H9 (cell line): ENCODE results near the gene CXCL14. TPM values are rescaled to one million over a fixed set of nuclear protein-coding genes. Genes with fewer than 3 reads are reported as not detected.

Source experiments
- DNase-seq: peaks from one replicate; pipeline ENCODE4 v3.0.0-alpha.2; 2017
- H2AFZ ChIP-seq: one replicate; pipeline ENCODE4 v1.6.1; 2013; ENCODE audit warnings: mild to moderate bottlenecking, low read length, control low read depth, moderate library complexity
- H2AK5ac ChIP-seq: 2 replicates; pipeline ENCODE4 v1.6.1; 2013; ENCODE audit warnings: low read length, control low read depth, mixed read lengths; ENCODE audit not compliant: insufficient read length
- H2BK120ac ChIP-seq: one replicate; pipeline ENCODE4 v1.6.1; 2013; ENCODE audit warnings: low read depth, mild to moderate bottlenecking, low read length, control low read depth, inconsistent platforms; ENCODE audit not compliant: poor library complexity, severe bottlenecking
- H2BK12ac ChIP-seq: 2 replicates; pipeline ENCODE4 v1.6.1; 2013; ENCODE audit warnings: low read length, control low read depth, mixed read lengths, low read depth; ENCODE audit not compliant: insufficient read length
- H2BK15ac ChIP-seq: 2 replicates; pipeline ENCODE4 v1.6.1; 2013; ENCODE audit warnings: low read depth, low read length, control low read depth
- H2BK20ac ChIP-seq: one replicate; pipeline ENCODE4 v1.6.1; 2013; ENCODE audit warnings: low read depth, mild to moderate bottlenecking, low read length, control low read depth, inconsistent platforms; ENCODE audit not compliant: poor library complexity, severe bottlenecking
- H2BK5ac ChIP-seq: 2 replicates; pipeline ENCODE4 v1.6.1; 2013; ENCODE audit warnings: low read length, control low read depth, mixed read lengths; ENCODE audit not compliant: insufficient read length
- H3K14ac ChIP-seq: 2 replicates; pipeline ENCODE4 v1.6.1; 2013; ENCODE audit warnings: low read length, control low read depth; ENCODE audit not compliant: insufficient read depth
- H3K18ac ChIP-seq: 2 replicates; pipeline ENCODE4 v1.6.1; 2013; ENCODE audit warnings: low read depth, mild to moderate bottlenecking, mixed read lengths, low read length, control low read depth; ENCODE audit not compliant: insufficient read length
- H3K23ac ChIP-seq: 2 replicates; pipeline ENCODE4 v1.6.1; 2013; ENCODE audit warnings: low read length, control low read depth, mixed read lengths, low read depth; ENCODE audit not compliant: insufficient read length
- H3K23me2 ChIP-seq: 2 replicates; pipeline ENCODE4 v1.6.1; 2013; ENCODE audit warnings: low read depth, mild to moderate bottlenecking, mixed read lengths, low read length, control low read depth; ENCODE audit not compliant: insufficient read length, poor library complexity, severe bottlenecking
- H3K27ac ChIP-seq: 2 replicates; pipeline ENCODE4 v1.5.1; 2013; ENCODE audit warnings: low read length, control low read depth, mixed read lengths, low read depth; ENCODE audit not compliant: insufficient read length
- H3K27me3 ChIP-seq: 2 replicates; pipeline ENCODE4 v1.6.1; 2013; ENCODE audit warnings: low read length, control low read depth, inconsistent platforms; ENCODE audit not compliant: insufficient read depth
- H3K4ac ChIP-seq: 2 replicates; pipeline ENCODE4 v1.6.1; 2013; ENCODE audit warnings: low read depth, mild to moderate bottlenecking, control low read depth, inconsistent platforms, low read length, moderate library complexity
- H3K4me1 ChIP-seq: 2 replicates; pipeline ENCODE4 v1.6.1; 2013; ENCODE audit warnings: low read length, control low read depth, inconsistent platforms; ENCODE audit not compliant: insufficient read depth
- H3K4me2 ChIP-seq: 2 replicates; pipeline ENCODE4 v1.6.1; 2013; ENCODE audit warnings: low read length, control low read depth, mixed read lengths; ENCODE audit not compliant: insufficient read length, insufficient read depth
- H3K56ac ChIP-seq: 2 replicates; pipeline ENCODE4 v1.6.1; 2013; ENCODE audit warnings: low read depth, mild to moderate bottlenecking, mixed read lengths, low read length, control low read depth; ENCODE audit not compliant: insufficient read length
- H3K79me1 ChIP-seq: 2 replicates; pipeline ENCODE4 v1.6.1; 2013; ENCODE audit warnings: low read depth, mild to moderate bottlenecking, moderate library complexity, low read length, control low read depth, inconsistent platforms; ENCODE audit not compliant: insufficient read depth, poor library complexity, severe bottlenecking
- H3K79me2 ChIP-seq: 2 replicates; pipeline ENCODE4 v1.6.1; 2013; ENCODE audit warnings: low read length, control low read depth, inconsistent platforms; ENCODE audit not compliant: insufficient read depth
- H3K9ac ChIP-seq: 2 replicates; pipeline ENCODE4 v1.6.1; 2013; ENCODE audit warnings: low read length, control low read depth, mixed read lengths; ENCODE audit not compliant: insufficient read length; ENCODE audit errors: extremely low read depth
- H3K9me3 ChIP-seq: one replicate; pipeline ENCODE4 v1.6.1; 2013; ENCODE audit warnings: low read depth, low read length, inconsistent platforms; ENCODE audit not compliant: control insufficient read depth
- H3T11ph ChIP-seq: one replicate; pipeline ENCODE4 v1.6.1; 2013; ENCODE audit warnings: mild to moderate bottlenecking, low read length, control low read depth, inconsistent platforms
- H4K20me1 ChIP-seq: one replicate; pipeline ENCODE4 v1.6.1; 2013; ENCODE audit not compliant: control insufficient read depth, insufficient read length, insufficient read depth
- H4K5ac ChIP-seq: 2 replicates; pipeline ENCODE4 v1.6.1; 2013; ENCODE audit warnings: low read depth, mild to moderate bottlenecking, mixed read lengths, low read length, control low read depth; ENCODE audit not compliant: insufficient read length
- H4K8ac ChIP-seq: replicated peaks from 2 replicates; pipeline ENCODE4 v1.6.1; 2013; ENCODE audit warnings: low read length, control low read depth, mixed read lengths, low read depth; ENCODE audit not compliant: insufficient read length
- H4K91ac ChIP-seq: 2 replicates; pipeline ENCODE4 v1.6.1; 2013; ENCODE audit warnings: low read depth, mild to moderate bottlenecking, moderate library complexity, mixed read lengths, low read length, control low read depth; ENCODE audit not compliant: insufficient read length
- H3K27ac Mint-ChIP-seq, 3 experiments: 2 replicates in 2 of 3; 3 replicates in 1 of 3; pipeline ENCODE4 v1.8.0; 2020 to 2021; ENCODE audit warnings: mixed read lengths in 3 of 3, mild to moderate bottlenecking in 1 of 3, moderate library complexity in 1 of 3
- H3K27me3 Mint-ChIP-seq: 2 replicates; pipeline ENCODE4 v1.8.0; 2021; ENCODE audit warnings: low read depth, mild to moderate bottlenecking, moderate library complexity, mixed read lengths
- H3K36me3 Mint-ChIP-seq, 3 experiments: 2 replicates in 2 of 3; 3 replicates in 1 of 3; pipeline ENCODE4 v1.8.0; 2020 to 2021; ENCODE audit warnings: low read depth in 3 of 3, mixed read lengths in 3 of 3; ENCODE audit not compliant: insufficient read depth in 1 of 3
- H3K4me1 Mint-ChIP-seq, 2 experiments: 2 replicates each; pipeline ENCODE4 v1.8.0; 2020; ENCODE audit warnings: mixed read lengths in 2 of 2
- H3K4me3 Mint-ChIP-seq, 2 experiments: 2 replicates in 1 of 2; 3 replicates in 1 of 2; pipeline ENCODE4 v1.8.0; 2020 to 2021; ENCODE audit warnings: mild to moderate bottlenecking in 2 of 2, mixed read lengths in 2 of 2, moderate library complexity in 1 of 2
- H3K9me3 Mint-ChIP-seq, 2 experiments: 2 replicates in 1 of 2; 3 replicates in 1 of 2; pipeline ENCODE4 v1.8.0; 2020; ENCODE audit warnings: mild to moderate bottlenecking in 2 of 2, mixed read lengths in 2 of 2, moderate library complexity in 1 of 2
- CTCF ChIP-seq: fragments of 200-600 bp; sonication (generic); conservative IDR thresholded peaks from 3 replicates; pipeline ENCODE4 v1.8.0; 2021; ENCODE audit warnings: antibody characterized with exemption, mild to moderate bottlenecking
- WGBS: extraction: QIAGEN DNeasy Blood & Tissue Kit; methylation state at CpG from one replicate; pipeline ENCODE4 v1.1.7; 2013; ENCODE audit warnings: missing lambda C conversion rate, low lambda C conversion rate, mixed read lengths; ENCODE audit not compliant: insufficient read length; ENCODE audit errors: extremely low coverage; 5-methylcytosine and 5-hydroxymethylcytosine counted together
- total RNA-seq: library from RNA; stranded (reverse); gene quantifications from 2 replicates; pipeline ENCODE4 v1.2.1, GENCODE V29; 2021

CXCL14 gene
- total RNA-seq, 1 experiment from 2014 or later = 1.1 TPM

DNA sequence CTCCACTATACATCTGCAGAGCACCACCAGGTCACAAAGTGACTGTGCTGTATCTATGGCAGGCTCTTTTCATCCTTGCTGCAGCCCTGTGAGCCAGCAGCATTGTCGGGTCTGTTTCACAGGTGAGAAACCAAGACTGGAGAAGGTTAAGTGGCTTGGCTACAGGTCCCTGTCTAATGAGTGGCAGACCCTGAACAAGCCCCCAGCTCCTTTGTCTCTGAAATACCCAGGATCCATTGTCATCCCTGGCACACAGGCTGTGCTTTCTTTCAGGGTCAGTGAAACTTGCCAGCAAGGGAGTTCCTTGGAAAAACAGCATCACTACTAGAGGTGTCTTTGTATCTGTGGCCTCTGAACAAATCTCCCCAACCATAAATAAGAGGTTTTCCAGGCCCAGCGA is 27.6 kb upstream of the CXCL14 start:
- Histone ChIP-seq H3K14ac (no peak overlapping the region), H4K20me1 (no peaks in the 10 kb centered on the region), H3K18ac (no peak overlapping the region), H2BK12ac (no peak overlapping the region), H2BK120ac (no peak overlapping the region), H2BK5ac (no peak overlapping the region), H3K4ac (no peak overlapping the region), H3K79me2 (no peaks in the 10 kb centered on the region), H3K4me1 (no peaks in the 10 kb centered on the region), H4K91ac (no peak overlapping the region), H3K9ac (no peak overlapping the region), H3K9me3 (no peaks in the 10 kb centered on the region), H2AFZ (no peak overlapping the region), H3K27ac (no peak overlapping the region), H3K27me3 (no peaks in the 10 kb centered on the region; the same call in 1 of the 2 replicates), H2BK15ac (no peak overlapping the region), H3T11ph (no peak overlapping the region), H3K23me2 (no peaks in the 10 kb centered on the region), H2BK20ac (no peak overlapping the region), H3K4me2 (no peak overlapping the region), H3K56ac (no peak overlapping the region), H4K5ac (no peak overlapping the region), H4K8ac (no peak overlapping the region), H2AK5ac (no peak overlapping the region), H3K23ac (no peak overlapping the region), H3K79me1 (no peaks in the 10 kb centered on the region)
- Mint-ChIP-seq H3K36me3 (no peaks in the 10 kb centered on the region), H3K9me3 (no peaks in the 10 kb centered on the region), H3K27me3 (peaks cover 20% of the 10 kb centered on the region), H3K4me3 (no peak overlapping the region), H3K4me1 (peaks cover 14 to 15% of the 10 kb centered on the region in 2 experiments), H3K27ac (no peak overlapping the region)
- DNase-seq = no peak
- TF ChIP-seq CTCF = no peak
- whole genome bisulfite sequencing = no CpG with 5 or more reads among the region's 2 CpGs
